Measurements from ENCODE around the gene CCNL1.

DNA sequence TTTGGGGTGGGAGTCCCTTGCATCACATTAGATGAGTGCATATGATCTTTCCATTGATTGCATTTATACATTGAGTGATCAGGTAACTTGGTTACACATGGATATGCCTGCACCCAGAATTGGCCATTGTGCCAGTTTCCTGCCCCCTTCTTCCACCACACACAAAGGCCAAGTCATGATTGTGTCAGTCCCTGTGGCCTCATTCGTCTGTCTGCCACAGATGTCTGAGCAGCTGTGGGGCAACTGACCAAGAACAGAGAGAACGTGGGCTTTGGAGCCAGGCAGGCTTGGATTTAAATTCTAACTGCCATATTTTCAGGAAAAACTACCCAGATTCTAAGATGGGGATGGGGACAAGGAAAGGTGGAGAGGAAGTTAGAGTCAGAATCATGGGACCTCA lies 27.0 kb downstream of the CCNL1 start:
- TF ChIP-seq, protein P1, sequence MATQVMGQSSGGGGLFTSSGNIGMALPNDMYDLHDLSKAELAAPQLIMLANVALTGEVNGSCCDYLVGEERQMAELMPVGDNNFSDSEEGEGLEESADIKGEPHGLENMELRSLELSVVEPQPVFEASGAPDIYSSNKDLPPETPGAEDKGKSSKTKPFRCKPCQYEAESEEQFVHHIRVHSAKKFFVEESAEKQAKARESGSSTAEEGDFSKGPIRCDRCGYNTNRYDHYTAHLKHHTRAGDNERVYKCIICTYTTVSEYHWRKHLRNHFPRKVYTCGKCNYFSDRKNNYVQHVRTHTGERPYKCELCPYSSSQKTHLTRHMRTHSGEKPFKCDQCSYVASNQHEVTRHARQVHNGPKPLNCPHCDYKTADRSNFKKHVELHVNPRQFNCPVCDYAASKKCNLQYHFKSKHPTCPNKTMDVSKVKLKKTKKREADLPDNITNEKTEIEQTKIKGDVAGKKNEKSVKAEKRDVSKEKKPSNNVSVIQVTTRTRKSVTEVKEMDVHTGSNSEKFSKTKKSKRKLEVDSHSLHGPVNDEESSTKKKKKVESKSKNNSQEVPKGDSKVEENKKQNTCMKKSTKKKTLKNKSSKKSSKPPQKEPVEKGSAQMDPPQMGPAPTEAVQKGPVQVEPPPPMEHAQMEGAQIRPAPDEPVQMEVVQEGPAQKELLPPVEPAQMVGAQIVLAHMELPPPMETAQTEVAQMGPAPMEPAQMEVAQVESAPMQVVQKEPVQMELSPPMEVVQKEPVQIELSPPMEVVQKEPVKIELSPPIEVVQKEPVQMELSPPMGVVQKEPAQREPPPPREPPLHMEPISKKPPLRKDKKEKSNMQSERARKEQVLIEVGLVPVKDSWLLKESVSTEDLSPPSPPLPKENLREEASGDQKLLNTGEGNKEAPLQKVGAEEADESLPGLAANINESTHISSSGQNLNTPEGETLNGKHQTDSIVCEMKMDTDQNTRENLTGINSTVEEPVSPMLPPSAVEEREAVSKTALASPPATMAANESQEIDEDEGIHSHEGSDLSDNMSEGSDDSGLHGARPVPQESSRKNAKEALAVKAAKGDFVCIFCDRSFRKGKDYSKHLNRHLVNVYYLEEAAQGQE (IDR thresholded peaks at IDR 0.05; ENCODE audit: insufficient read depth in 1 of 2, low read depth in 2 of 2, low read length in 2 of 2) = no peak
- TF ChIP-seq POLR2AphosphoS5 (IDR thresholded peaks at IDR 0.05; ENCODE audit: low read depth, low read length) (no peak), SIN3A (IDR thresholded peaks at IDR 0.05; ENCODE audit: borderline replicate concordance, insufficient read depth, low read length) (no peak), TAF1 (IDR thresholded peaks at IDR 0.05; ENCODE audit: borderline replicate concordance, insufficient read depth, low read length) (no peak)
